WTC11 (cell line): ENCODE measurements around the gene LPIN2. TPM values are rescaled to one million over a fixed set of nuclear protein-coding genes. Genes with fewer than 3 reads are reported as not detected.
A peak's percentile ranks its signal among the peaks of the same experiment; 100 is the strongest.

Source experiments
- ATAC-seq: fragments of 200-7000 bp; cut with Tn5 transposase; 2 replicates; pipeline ENCODE4 v1.10.0; 2021; ENCODE audit warnings: mild to moderate bottlenecking, moderate library complexity
- CTCF ChIA-PET: fragments of 300-600 bp; sonication (Branson Sonifier 250); formaldehyde crosslinking; loops from one replicate; lab custom pipeline; 2021; ENCODE audit warnings: antibody characterized with exemption; lab: Charles Lee
- POLR2A ChIA-PET: fragments of 350-600 bp; sonication (Branson Sonifier 250); formaldehyde crosslinking; loops from one replicate; lab custom pipeline; 2021; ENCODE audit warnings: antibody characterized with exemption; lab: Charles Lee
- DNase-seq: peaks from one replicate; pipeline ENCODE4 v3.0.0; 2021; ENCODE audit warnings: low spot score
- H3K27ac Mint-ChIP-seq: 2 replicates; pipeline ENCODE4 v1.8.0; 2021; ENCODE audit warnings: mixed read lengths
- H3K27me3 Mint-ChIP-seq: 2 replicates; pipeline ENCODE4 v1.8.0; 2021; ENCODE audit warnings: low read depth, mild to moderate bottlenecking, moderate library complexity, mixed read lengths
- H3K36me3 Mint-ChIP-seq: 2 replicates; pipeline ENCODE4 v1.8.0; 2021; ENCODE audit warnings: mixed read lengths
- H3K4me1 Mint-ChIP-seq: 2 replicates; pipeline ENCODE4 v1.8.0; 2022; ENCODE audit warnings: mixed read lengths
- H3K4me3 Mint-ChIP-seq: 2 replicates; pipeline ENCODE4 v1.8.0; 2021; ENCODE audit warnings: mild to moderate bottlenecking, moderate library complexity, mixed read lengths
- H3K9me3 Mint-ChIP-seq: 2 replicates; pipeline ENCODE4 v1.8.0; 2021; ENCODE audit warnings: mixed read lengths
- ATF1 ChIP-seq: sonication (generic); formaldehyde crosslinking; IDR thresholded peaks from 2 replicates; pipeline ENCODE4 v1.8.1; 2023; ENCODE audit warnings: mild to moderate bottlenecking, moderate library complexity, missing genetic modification reagents
- ATF3 ChIP-seq: sonication (generic); formaldehyde crosslinking; conservative IDR thresholded peaks from 2 replicates; pipeline ENCODE4 v1.8.1; 2022; ENCODE audit warnings: mild to moderate bottlenecking, missing genetic modification reagents
- CBFB ChIP-seq: sonication (generic); formaldehyde crosslinking; IDR thresholded peaks from 2 replicates; pipeline ENCODE4 v1.8.1; 2022; ENCODE audit warnings: mild to moderate bottlenecking, low read depth, missing genetic modification reagents
- CREM ChIP-seq: sonication (generic); formaldehyde crosslinking; IDR thresholded peaks from 2 replicates; pipeline ENCODE4 v1.8.1; 2022; ENCODE audit warnings: mild to moderate bottlenecking, missing genetic modification reagents, moderate library complexity
- ELF4 ChIP-seq: sonication (generic); formaldehyde crosslinking; IDR thresholded peaks from 2 replicates; pipeline ENCODE4 v1.8.1; 2022; ENCODE audit warnings: low read depth, mild to moderate bottlenecking, moderate library complexity, missing genetic modification reagents
- EMX1 ChIP-seq: fragments of 250-450 bp; sonication (Bioruptor Pico); IDR thresholded peaks from 2 replicates; pipeline ENCODE4 v1.8.0; 2021; ENCODE audit warnings: mild to moderate bottlenecking
- ERG ChIP-seq: fragments of 250-450 bp; sonication (Bioruptor Pico); IDR thresholded peaks from 2 replicates; pipeline ENCODE4 v1.8.0; 2021; ENCODE audit warnings: mild to moderate bottlenecking
- ESRRA ChIP-seq: sonication (generic); formaldehyde crosslinking; IDR thresholded peaks from 2 replicates; pipeline ENCODE4 v1.8.1; 2022; ENCODE audit warnings: mild to moderate bottlenecking, missing genetic modification reagents, borderline replicate concordance
- FOXJ3 ChIP-seq: sonication (generic); formaldehyde crosslinking; IDR thresholded peaks from 2 replicates; pipeline ENCODE4 v1.9.0; 2021; ENCODE audit warnings: missing genetic modification reagents, mild to moderate bottlenecking, borderline replicate concordance
- GABPB1 ChIP-seq: sonication (generic); formaldehyde crosslinking; IDR thresholded peaks from 2 replicates; pipeline ENCODE4 v1.8.1; 2023; ENCODE audit warnings: mild to moderate bottlenecking, missing genetic modification reagents
- IRF2 ChIP-seq: sonication (generic); formaldehyde crosslinking; IDR thresholded peaks from 2 replicates; pipeline ENCODE4 v1.8.0; 2022; ENCODE audit warnings: low read depth, missing genetic modification reagents, borderline replicate concordance
- KAT7 ChIP-seq: sonication (generic); formaldehyde crosslinking; IDR thresholded peaks from 2 replicates; pipeline ENCODE4 v1.8.1; 2023; ENCODE audit warnings: missing genetic modification reagents, mild to moderate bottlenecking, borderline replicate concordance
- MXD4 ChIP-seq: fragments of 250-450 bp; sonication (Bioruptor Pico); IDR thresholded peaks from 2 replicates; pipeline ENCODE4 v1.8.0; 2021; ENCODE audit warnings: mild to moderate bottlenecking, moderate library complexity, borderline replicate concordance
- NFYB ChIP-seq: sonication (generic); formaldehyde crosslinking; conservative IDR thresholded peaks from 2 replicates; pipeline ENCODE4 v1.8.0; 2022; ENCODE audit warnings: low read depth, missing genetic modification reagents
- NR2C2 ChIP-seq: sonication (generic); formaldehyde crosslinking; IDR thresholded peaks from 2 replicates; pipeline ENCODE4 v1.8.0; 2022; ENCODE audit warnings: mild to moderate bottlenecking, missing genetic modification reagents
- NR3C1 ChIP-seq: sonication (generic); formaldehyde crosslinking; conservative IDR thresholded peaks from 2 replicates; pipeline ENCODE4 v1.8.1; 2023; ENCODE audit warnings: low read depth, mild to moderate bottlenecking, missing genetic modification reagents
- SMAD3 ChIP-seq: sonication (generic); formaldehyde crosslinking; IDR thresholded peaks from 2 replicates; pipeline ENCODE4 v1.8.0; 2022; ENCODE audit warnings: missing genetic modification reagents, mild to moderate bottlenecking, borderline replicate concordance
- SMAD4 ChIP-seq: sonication (generic); formaldehyde crosslinking; IDR thresholded peaks from 2 replicates; pipeline ENCODE4 v1.8.0; 2022; ENCODE audit warnings: mild to moderate bottlenecking, missing genetic modification reagents
- ZBTB21 ChIP-seq: sonication (generic); formaldehyde crosslinking; IDR thresholded peaks from 2 replicates; pipeline ENCODE4 v1.8.1; 2023; ENCODE audit warnings: mild to moderate bottlenecking, missing genetic modification reagents, borderline replicate concordance
- ZNF219 ChIP-seq: sonication (generic); formaldehyde crosslinking; IDR thresholded peaks from 2 replicates; pipeline ENCODE4 v1.8.0; 2023; ENCODE audit warnings: missing genetic modification reagents, mild to moderate bottlenecking, borderline replicate concordance
- ZNF396 ChIP-seq: fragments of 250-450 bp; sonication (Bioruptor Pico); IDR thresholded peaks from 2 replicates; pipeline ENCODE4 v1.8.0; 2021; ENCODE audit warnings: mild to moderate bottlenecking, moderate library complexity, borderline replicate concordance
- ZNF423 ChIP-seq: fragments of 250-450 bp; sonication (Bioruptor Pico); IDR thresholded peaks from 2 replicates; pipeline ENCODE4 v2.1.2; 2022; ENCODE audit warnings: mild to moderate bottlenecking, moderate library complexity
- total RNA-seq: library from RNA; stranded (reverse); gene quantifications from 3 replicates; pipeline ENCODE4 v1.2.3, GENCODE V29; 2021
- TF ChIP-seq, protein P1 (sequence below): fragments of 250-450 bp; sonication (Bioruptor Pico); IDR thresholded peaks from 2 replicates; pipeline ENCODE4 v1.9.0; 2021; ENCODE audit warnings: mild to moderate bottlenecking
- TF ChIP-seq, protein P2 (sequence below): sonication (generic); formaldehyde crosslinking; IDR thresholded peaks from 2 replicates; pipeline ENCODE4 v1.8.0; 2022; ENCODE audit warnings: missing genetic modification reagents
- TF ChIP-seq, protein P3 (sequence below): sonication (generic); formaldehyde crosslinking; IDR thresholded peaks from 2 replicates; pipeline ENCODE4 v1.8.0; 2023; ENCODE audit warnings: missing genetic modification reagents

Gene LPIN2
- total RNA-seq, 1 experiment from 2014 or later: 11.8 TPM

DNA sequence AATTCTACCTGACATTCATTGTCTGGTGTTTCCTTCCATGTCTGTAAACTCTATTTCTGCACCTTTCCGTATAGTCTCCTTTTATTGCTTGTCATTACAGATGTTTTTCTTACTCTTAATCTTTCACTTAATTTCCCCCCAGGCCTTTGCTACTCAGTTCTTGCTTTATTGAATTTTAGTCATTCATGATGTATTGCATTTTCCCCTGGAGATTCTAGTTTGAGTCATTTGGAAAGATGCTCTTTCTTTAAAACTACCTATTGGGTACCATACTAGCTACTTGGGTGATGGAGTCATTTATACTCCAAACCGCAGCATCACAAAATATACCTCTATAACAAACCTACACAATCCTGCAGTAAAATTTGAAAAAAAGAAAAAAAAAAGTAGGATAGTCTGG lies 27.2 kb upstream of the LPIN2 start (continued):
- TF ChIP-seq EMX1 (CRISPR knock-in tag): no peak

GRCh38 chr18:3037423-3037915 lies 24.5 kb upstream of the LPIN2 start:
- no peak overlapping the region for H3K4me3 Mint-ChIP-seq
- no peaks in the 10 kb centered on the region for H3K9me3 Mint-ChIP-seq
- TF ChIP-seq GABPB1 (CRISPR knock-in tag): peak; percentile 86
- TF ChIP-seq ATF3 (CRISPR knock-in tag): no peak
- H3K36me3 Mint-ChIP-seq: no peaks in the 10 kb centered on the region
- no peaks in the 10 kb centered on the region; the same call in 1 of the 2 replicates for H3K27me3 Mint-ChIP-seq
- POLR2A ChIA-PET: no interaction called here
- no peak for DNase-seq
- H3K4me1 Mint-ChIP-seq: peaks cover 4% of the 10 kb centered on the region
- CTCF ChIA-PET: interaction anchor here (0.7 to 1.5 kb wide), 3 partner anchors 24 to 89 kb away, joined by 3 to 5 read pairs (median 5); no protein-coding TSS in a partner anchor
- no peak for ATAC-seq
- H3K27ac Mint-ChIP-seq: peak overlapping the region; percentile 21; the same call in 1 of the 2 replicates

DNA sequence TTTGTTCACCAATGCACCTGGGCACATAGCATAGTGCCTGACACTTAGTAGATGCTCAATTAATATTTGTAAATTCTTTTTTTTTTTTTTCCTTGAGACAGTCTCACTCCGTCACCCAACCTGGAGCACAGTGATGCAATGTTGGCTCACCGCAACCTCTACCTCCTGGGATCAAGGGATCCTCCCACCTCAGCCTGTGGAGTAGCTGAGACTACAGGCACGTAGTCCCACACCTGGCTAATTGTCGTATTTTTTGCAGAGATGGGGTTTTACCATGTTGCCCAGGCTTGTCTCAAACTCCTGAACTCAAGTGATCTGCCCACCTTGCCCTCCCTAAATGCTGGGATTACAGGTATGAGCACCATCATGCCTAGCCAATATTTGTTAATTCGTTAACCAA lies 23.2 kb upstream of the LPIN2 start:
- Mint-ChIP-seq H3K4me3 (no peak overlapping the region), H3K27ac (no peak overlapping the region), H3K9me3 (no peaks in the 10 kb centered on the region), H3K36me3 (no peaks in the 10 kb centered on the region), H3K27me3 (no peaks in the 10 kb centered on the region; the same call in 1 of the 2 replicates), H3K4me1 (peaks cover 4% of the 10 kb centered on the region)
- DNase-seq (no peak), ATAC-seq (no peak)
- CTCF ChIA-PET: interaction anchor here (0.6 to 1.5 kb wide), 3 partner anchors 15 to 88 kb away, joined by 3 to 5 read pairs (median 3); no protein-coding TSS in a partner anchor
- POLR2A ChIA-PET: no interaction called here
- peak; percentile 68 for TF ChIP-seq GABPB1 (CRISPR knock-in tag)
- TF ChIP-seq SMAD4 (CRISPR knock-in tag): no peak
- no peak for TF ChIP-seq ATF1 (CRISPR knock-in tag)
- TF ChIP-seq ERG: no peak
- no peak for TF ChIP-seq CBFB (CRISPR knock-in tag)
- TF ChIP-seq NR2C2 (CRISPR knock-in tag): no peak
- TF ChIP-seq ZNF396 (CRISPR knock-in tag): no peak

DNA sequence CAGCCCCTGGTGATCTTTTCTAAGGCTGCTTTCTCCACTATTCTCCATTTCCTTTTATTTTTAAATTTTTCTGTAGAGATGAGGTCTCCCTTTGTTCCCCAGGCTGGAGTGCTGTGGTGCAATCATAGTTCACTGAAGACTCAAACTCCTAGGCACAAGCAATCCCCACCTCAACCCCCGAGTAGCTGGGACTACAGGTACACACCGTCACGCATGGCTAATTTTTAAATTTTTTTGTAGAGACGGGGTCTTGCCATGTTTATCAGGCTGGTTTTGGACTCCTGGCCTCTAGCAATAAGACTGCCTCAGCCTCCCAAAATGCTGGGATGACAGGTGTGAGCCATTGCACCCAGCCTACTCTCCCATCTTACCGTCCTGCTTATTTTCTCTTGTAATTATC lies 22.7 kb upstream of the LPIN2 start:
- no peak overlapping the region for H3K27ac Mint-ChIP-seq
- no peak for TF ChIP-seq ZBTB21 (CRISPR knock-in tag)
- no peak for TF ChIP-seq SMAD4 (CRISPR knock-in tag)
- no peak for TF ChIP-seq KAT7
- TF ChIP-seq MXD4 (CRISPR knock-in tag): no peak
- TF ChIP-seq NFYB: no peak
- no peak for TF ChIP-seq IRF2 (CRISPR knock-in tag)
- TF ChIP-seq ZNF423 (CRISPR knock-in tag): no peak
- TF ChIP-seq FOXJ3 (CRISPR knock-in tag): no peak
- no peak for TF ChIP-seq CREM (CRISPR knock-in tag)
- TF ChIP-seq ZNF219 (CRISPR knock-in tag): no peak
- TF ChIP-seq NR3C1: no peak
- no peak for TF ChIP-seq ELF4 (CRISPR knock-in tag)
- no peak for TF ChIP-seq GABPB1 (CRISPR knock-in tag)
- no peak for TF ChIP-seq SMAD3 (CRISPR knock-in tag)
- TF ChIP-seq, protein P1, sequence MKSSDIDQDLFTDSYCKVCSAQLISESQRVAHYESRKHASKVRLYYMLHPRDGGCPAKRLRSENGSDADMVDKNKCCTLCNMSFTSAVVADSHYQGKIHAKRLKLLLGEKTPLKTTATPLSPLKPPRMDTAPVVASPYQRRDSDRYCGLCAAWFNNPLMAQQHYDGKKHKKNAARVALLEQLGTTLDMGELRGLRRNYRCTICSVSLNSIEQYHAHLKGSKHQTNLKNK (CRISPR knock-in tag): no peak
- TF ChIP-seq, protein P2, sequence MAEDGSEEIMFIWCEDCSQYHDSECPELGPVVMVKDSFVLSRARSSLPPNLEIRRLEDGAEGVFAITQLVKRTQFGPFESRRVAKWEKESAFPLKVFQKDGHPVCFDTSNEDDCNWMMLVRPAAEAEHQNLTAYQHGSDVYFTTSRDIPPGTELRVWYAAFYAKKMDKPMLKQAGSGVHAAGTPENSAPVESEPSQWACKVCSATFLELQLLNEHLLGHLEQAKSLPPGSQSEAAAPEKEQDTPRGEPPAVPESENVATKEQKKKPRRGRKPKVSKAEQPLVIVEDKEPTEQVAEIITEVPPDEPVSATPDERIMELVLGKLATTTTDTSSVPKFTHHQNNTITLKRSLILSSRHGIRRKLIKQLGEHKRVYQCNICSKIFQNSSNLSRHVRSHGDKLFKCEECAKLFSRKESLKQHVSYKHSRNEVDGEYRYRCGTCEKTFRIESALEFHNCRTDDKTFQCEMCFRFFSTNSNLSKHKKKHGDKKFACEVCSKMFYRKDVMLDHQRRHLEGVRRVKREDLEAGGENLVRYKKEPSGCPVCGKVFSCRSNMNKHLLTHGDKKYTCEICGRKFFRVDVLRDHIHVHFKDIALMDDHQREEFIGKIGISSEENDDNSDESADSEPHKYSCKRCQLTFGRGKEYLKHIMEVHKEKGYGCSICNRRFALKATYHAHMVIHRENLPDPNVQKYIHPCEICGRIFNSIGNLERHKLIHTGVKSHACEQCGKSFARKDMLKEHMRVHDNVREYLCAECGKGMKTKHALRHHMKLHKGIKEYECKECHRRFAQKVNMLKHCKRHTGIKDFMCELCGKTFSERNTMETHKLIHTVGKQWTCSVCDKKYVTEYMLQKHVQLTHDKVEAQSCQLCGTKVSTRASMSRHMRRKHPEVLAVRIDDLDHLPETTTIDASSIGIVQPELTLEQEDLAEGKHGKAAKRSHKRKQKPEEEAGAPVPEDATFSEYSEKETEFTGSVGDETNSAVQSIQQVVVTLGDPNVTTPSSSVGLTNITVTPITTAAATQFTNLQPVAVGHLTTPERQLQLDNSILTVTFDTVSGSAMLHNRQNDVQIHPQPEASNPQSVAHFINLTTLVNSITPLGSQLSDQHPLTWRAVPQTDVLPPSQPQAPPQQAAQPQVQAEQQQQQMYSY (CRISPR knock-in tag): no peak
- TF ChIP-seq, protein P3, sequence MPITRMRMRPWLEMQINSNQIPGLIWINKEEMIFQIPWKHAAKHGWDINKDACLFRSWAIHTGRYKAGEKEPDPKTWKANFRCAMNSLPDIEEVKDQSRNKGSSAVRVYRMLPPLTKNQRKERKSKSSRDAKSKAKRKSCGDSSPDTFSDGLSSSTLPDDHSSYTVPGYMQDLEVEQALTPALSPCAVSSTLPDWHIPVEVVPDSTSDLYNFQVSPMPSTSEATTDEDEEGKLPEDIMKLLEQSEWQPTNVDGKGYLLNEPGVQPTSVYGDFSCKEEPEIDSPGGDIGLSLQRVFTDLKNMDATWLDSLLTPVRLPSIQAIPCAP (CRISPR knock-in tag): no peak
- no peak for TF ChIP-seq ESRRA

More for the DNA sequence above, 22.7 kb upstream of the LPIN2 start:
- POLR2A ChIA-PET: no interaction called here
- CTCF ChIA-PET: no interaction called here
- no peak overlapping the region for H3K4me3 Mint-ChIP-seq
- H3K9me3 Mint-ChIP-seq: no peaks in the 10 kb centered on the region
- no peaks in the 10 kb centered on the region; the same call in 1 of the 2 replicates for H3K27me3 Mint-ChIP-seq
- H3K4me1 Mint-ChIP-seq: peaks cover 4% of the 10 kb centered on the region
- ATAC-seq (no peak), DNase-seq (no peak)
- H3K36me3 Mint-ChIP-seq: no peaks in the 10 kb centered on the region
